Measurements from ENCODE around the gene OR52K2.
"Not testable (repeated sequence)": the region's sequence is repeated elsewhere in the genome, so short reads cannot be mapped to it uniquely, and the experiment has no call there.

The OR52K2 gene

GRCh38 chr11:4448995-4449394 is at the start of gene OR52K2:
OR52K2 (plus strand) TSS chr11:4449295; CDS start chr11:4449340, 45 bp downstream.
- DNase-seq, result no peak
- no peak within 1 kb of the TSS for H3K27ac Mint-ChIP-seq
- peaks cover 3% of the 10 kb centered on the region for H3K4me1 Mint-ChIP-seq
- H3K9me3 Mint-ChIP-seq, result peaks cover 2% of the 10 kb centered on the region
- peaks cover 7% of the 10 kb centered on the region for H3K27me3 Mint-ChIP-seq
- peaks cover under 1% of the 10 kb centered on the region for H3K36me3 Mint-ChIP-seq
- no peak within 1 kb of the TSS for H3K4me3 Mint-ChIP-seq
- CTCF ChIA-PET, result no interaction called here

DNA sequence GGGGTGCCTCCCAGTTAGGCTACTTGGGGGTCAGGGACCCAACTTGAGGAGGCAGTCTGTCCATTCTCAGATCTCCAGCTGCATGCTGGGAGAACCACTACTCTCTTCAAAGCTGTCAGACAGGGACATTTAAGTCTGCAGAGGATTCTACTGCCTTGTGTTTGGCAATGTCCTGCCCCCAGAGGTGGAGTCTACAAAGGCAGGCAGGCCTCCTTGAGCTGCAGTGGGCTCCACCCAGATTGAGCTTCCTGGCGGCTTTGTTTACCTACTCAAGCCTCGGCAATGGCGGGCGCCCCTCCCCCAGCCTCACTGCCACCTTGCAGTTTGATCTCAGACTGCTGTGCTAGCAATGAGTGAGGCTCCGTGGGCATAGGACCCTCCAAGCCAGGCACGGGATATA is 42.9 kb upstream of the OR52K2 start:
- H3K27me3 Mint-ChIP-seq, result peaks cover 18% of the 10 kb centered on the region
- DNase-seq, H3K4me3 Mint-ChIP-seq, H3K9me3 Mint-ChIP-seq, H3K27ac Mint-ChIP-seq, H3K4me1 Mint-ChIP-seq, H3K36me3 Mint-ChIP-seq: not testable (repeated sequence)
- CTCF ChIA-PET, result interaction anchor here (1.3 kb wide), 1 partner anchor 220 kb away, joined by 4 read pairs; no protein-coding TSS in a partner anchor

- Mint-ChIP-seq H3K4me1 (no peaks in the 10 kb centered on the region), H3K4me3 (no peak overlapping the region), H3K36me3 (no peaks in the 10 kb centered on the region), H3K27ac (no peak overlapping the region), H3K9me3 (no peaks in the 10 kb centered on the region), H3K27me3 (peaks cover 7% of the 10 kb centered on the region)
- CTCF ChIA-PET, result no interaction called here
- no peak for DNase-seq
Measured at GRCh38 chr11:4416306-4416705, 32.8 kb upstream of the OR52K2 start.

- CTCF ChIA-PET, result no interaction called here
- no peaks in the 10 kb centered on the region for H3K4me1 Mint-ChIP-seq
- no peak for DNase-seq
- peaks cover 7% of the 10 kb centered on the region for H3K27me3 Mint-ChIP-seq
- H3K27ac Mint-ChIP-seq, result no peak overlapping the region
- no peak overlapping the region for H3K4me3 Mint-ChIP-seq
- no peaks in the 10 kb centered on the region for H3K36me3 Mint-ChIP-seq
- H3K9me3 Mint-ChIP-seq, result no peaks in the 10 kb centered on the region
Measured at GRCh38 chr11:4416816-4417215, 32.3 kb upstream of the OR52K2 start.

DNA sequence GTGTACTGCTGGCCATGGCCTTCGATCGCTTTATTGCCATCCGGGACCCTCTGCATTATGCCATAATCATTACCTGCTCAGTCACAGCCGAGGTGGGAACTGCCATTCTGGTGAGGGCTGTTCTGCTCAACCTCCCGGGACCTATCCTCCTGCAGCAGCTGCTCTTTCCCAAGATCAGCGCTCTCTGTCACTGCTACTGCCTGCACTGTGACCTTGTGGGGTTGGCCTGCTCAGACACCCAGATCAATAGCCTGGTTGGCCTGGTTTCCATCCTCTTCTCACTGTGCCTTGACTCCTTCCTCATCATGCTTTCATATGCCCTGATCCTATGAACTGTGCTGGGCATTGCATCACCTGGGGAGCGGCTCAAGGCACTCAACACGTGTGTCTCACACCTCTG is 30.7 kb upstream of the OR52K2 start:
- no peaks in the 10 kb centered on the region for H3K4me1 Mint-ChIP-seq
- CTCF ChIA-PET, result no interaction called here
- no peaks in the 10 kb centered on the region for H3K36me3 Mint-ChIP-seq
- H3K9me3 Mint-ChIP-seq, result no peaks in the 10 kb centered on the region
- peaks cover 7% of the 10 kb centered on the region for H3K27me3 Mint-ChIP-seq
- no peak overlapping the region for H3K27ac Mint-ChIP-seq
- no peak for DNase-seq
- no peak overlapping the region for H3K4me3 Mint-ChIP-seq

GRCh38 chr11:4430051-4430450 is 19.0 kb upstream of the OR52K2 start:
- Mint-ChIP-seq H3K4me3 (no peak overlapping the region), H3K27ac (no peak overlapping the region), H3K36me3 (no peaks in the 10 kb centered on the region), H3K27me3 (peaks cover 4% of the 10 kb centered on the region), H3K9me3 (no peaks in the 10 kb centered on the region), H3K4me1 (no peaks in the 10 kb centered on the region)
- CTCF ChIA-PET, result no interaction called here
- no peak for DNase-seq

- no peak for DNase-seq
- H3K27ac Mint-ChIP-seq, result no peak overlapping the region
- no peaks in the 10 kb centered on the region for H3K9me3 Mint-ChIP-seq
- CTCF ChIA-PET, result no interaction called here
- no peak overlapping the region for H3K4me3 Mint-ChIP-seq
- H3K36me3 Mint-ChIP-seq, result no peaks in the 10 kb centered on the region
- no peaks in the 10 kb centered on the region for H3K4me1 Mint-ChIP-seq
- H3K27me3 Mint-ChIP-seq, result peaks cover 9% of the 10 kb centered on the region
Measured at GRCh38 chr11:4433856-4434255, 15.2 kb upstream of the OR52K2 start.

DNA sequence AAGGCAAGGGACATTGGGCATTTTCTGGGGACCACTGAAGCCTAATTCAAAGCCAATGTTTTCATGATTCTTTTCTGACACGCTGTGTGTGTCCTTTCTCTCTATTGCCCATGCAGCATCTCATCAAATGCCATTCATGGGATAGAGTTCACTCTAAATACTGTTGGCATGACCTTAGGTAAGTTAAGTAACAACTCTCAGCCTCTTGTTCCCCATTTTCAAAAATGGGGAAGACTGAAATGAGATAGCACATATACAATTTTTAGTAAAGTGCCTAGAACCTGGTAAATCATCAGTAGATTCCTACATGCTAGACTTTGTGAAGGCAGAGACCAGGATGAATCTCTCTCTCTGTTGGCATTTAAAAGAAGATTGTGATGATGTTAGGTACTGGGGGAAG is 12.7 kb upstream of the OR52K2 start:
- H3K9me3 Mint-ChIP-seq, result no peaks in the 10 kb centered on the region
- no peaks in the 10 kb centered on the region for H3K4me1 Mint-ChIP-seq

DNA sequence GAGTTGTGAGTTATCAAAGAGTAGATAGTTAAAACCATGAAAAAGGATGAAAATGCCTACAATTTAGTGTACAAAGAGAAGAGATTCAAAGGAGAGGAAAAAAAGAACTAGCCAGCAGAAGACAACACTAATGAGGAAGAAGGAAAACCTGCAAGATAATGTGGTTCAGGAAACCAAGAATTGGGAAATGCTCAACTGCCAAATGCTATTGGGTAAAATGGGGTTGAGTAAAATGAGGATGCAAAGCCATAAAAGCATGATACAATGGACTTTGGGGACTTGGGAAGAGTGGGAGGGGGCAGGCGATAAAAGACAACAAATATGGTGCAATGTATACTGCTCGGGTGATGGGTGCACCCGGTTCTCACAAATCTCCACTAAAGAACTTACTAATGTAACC is 7.6 kb upstream of the OR52K2 start:
- CTCF ChIA-PET, result no interaction called here
- H3K27me3 Mint-ChIP-seq, result no peaks in the 10 kb centered on the region
- H3K9me3 Mint-ChIP-seq, result no peaks in the 10 kb centered on the region
- no peak overlapping the region for H3K27ac Mint-ChIP-seq
- no peaks in the 10 kb centered on the region for H3K4me1 Mint-ChIP-seq
- H3K36me3 Mint-ChIP-seq, result no peaks in the 10 kb centered on the region
- no peak for DNase-seq
- H3K4me3 Mint-ChIP-seq, result no peak overlapping the region

More for the DNA sequence above, 12.7 kb upstream of the OR52K2 start:
- DNase-seq, result no peak
- CTCF ChIA-PET, result no interaction called here
- H3K27ac Mint-ChIP-seq, result no peak overlapping the region
- H3K4me3 Mint-ChIP-seq, result no peak overlapping the region
- no peaks in the 10 kb centered on the region for H3K36me3 Mint-ChIP-seq
- peaks cover 9% of the 10 kb centered on the region for H3K27me3 Mint-ChIP-seq

DNA sequence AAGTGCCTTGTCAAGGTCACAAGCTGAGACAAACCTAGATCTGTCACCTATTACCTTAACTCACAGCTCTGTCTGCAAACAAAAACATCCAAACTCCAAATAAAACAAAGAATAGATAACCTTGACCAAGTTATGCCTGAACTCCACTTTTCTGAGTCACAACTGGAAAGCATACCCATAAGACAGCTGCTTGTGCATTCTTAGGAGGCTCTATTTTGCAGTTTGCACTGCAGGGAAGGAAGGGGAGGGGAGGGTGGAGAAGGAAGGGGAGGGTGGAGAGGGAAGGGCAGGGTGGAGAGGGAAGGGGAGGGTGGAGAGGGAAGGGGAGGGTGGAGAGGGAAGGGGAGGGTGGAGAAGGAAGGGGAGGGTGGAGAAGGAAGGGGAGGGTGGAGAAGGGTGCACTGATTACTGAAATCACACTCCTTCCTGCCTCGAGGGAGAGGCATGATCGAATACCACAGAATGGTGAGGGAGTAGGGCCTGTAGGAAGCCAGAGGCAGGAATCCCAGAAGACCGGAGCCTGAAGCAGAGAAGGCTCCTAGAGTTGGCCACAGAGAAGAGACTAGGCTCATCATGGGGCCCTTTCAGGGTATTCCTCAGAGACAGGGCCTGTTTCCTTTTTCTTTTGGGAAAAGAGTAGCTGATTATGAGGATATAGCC is 5.7 kb upstream of the OR52K2 start:
- no peak for DNase-seq
- Mint-ChIP-seq H3K36me3 (no peaks in the 10 kb centered on the region), H3K4me1 (no peaks in the 10 kb centered on the region), H3K27ac (no peak overlapping the region), H3K9me3 (no peaks in the 10 kb centered on the region), H3K27me3 (no peaks in the 10 kb centered on the region), H3K4me3 (no peak overlapping the region)
- CTCF ChIA-PET, result no interaction called here

DNA sequence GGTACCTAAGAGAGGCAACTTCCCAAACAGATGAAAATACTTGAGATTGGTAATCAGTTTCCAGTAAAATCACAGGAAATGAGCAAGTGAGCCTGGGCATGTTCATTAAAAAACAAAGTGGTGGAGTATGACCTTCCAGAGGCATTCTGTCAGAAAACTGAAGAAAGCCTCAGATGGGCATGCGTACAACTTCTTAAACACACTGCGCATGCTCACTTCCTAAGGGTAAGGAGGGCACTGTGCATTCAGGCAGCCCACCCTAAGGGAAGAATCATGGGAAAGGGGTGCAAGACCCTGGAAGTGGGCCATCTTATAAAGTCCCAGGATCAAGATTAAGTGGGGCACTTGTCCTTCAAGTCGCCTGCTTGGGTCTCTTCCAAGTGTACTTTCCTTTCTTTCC is 4.0 kb downstream of the OR52K2 start:
- peaks cover 11% of the 10 kb centered on the region for H3K9me3 Mint-ChIP-seq
- H3K27me3 Mint-ChIP-seq, result peaks cover 7% of the 10 kb centered on the region
- peaks cover 16% of the 10 kb centered on the region for H3K4me1 Mint-ChIP-seq
- peaks cover 5% of the 10 kb centered on the region for H3K36me3 Mint-ChIP-seq
- DNase-seq, result no peak
- no peak overlapping the region for H3K27ac Mint-ChIP-seq
- H3K4me3 Mint-ChIP-seq, result no peak overlapping the region
- CTCF ChIA-PET, result interaction anchor here (0.6 to 0.7 kb wide), 2 partner anchors 19 to 268 kb away, joined by 3 to 4 read pairs; no protein-coding TSS in a partner anchor

DNA sequence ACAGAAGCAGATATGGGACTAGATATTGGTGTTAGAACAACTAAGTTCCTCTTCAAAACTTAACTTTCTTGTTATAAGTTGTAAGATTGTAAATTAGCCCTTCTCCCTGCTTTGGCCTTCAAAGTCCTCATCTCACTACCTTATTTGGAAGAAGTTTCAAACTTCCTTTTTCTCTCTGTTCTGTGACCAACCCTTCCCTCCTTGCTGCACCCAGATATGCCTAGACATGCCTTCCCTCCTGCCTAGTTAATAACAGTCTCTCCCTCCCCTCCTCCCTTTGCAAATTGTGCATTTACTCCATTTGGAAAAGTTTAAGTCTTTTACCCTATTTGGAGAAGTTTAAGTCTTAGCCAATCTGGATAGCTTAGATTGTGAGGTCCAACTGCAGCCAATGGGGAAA is 4.9 kb downstream of the OR52K2 start:
- Mint-ChIP-seq H3K27ac (no peak overlapping the region), H3K27me3 (peaks cover 7% of the 10 kb centered on the region), H3K4me3 (no peak overlapping the region), H3K36me3 (peaks cover 5% of the 10 kb centered on the region), H3K4me1 (peaks cover 18% of the 10 kb centered on the region), H3K9me3 (peaks cover 11% of the 10 kb centered on the region)
- no peak for DNase-seq
- CTCF ChIA-PET, result interaction anchor here (0.7 kb wide), 1 partner anchor 269 kb away, joined by 3 read pairs; no protein-coding TSS in a partner anchor

DNA sequence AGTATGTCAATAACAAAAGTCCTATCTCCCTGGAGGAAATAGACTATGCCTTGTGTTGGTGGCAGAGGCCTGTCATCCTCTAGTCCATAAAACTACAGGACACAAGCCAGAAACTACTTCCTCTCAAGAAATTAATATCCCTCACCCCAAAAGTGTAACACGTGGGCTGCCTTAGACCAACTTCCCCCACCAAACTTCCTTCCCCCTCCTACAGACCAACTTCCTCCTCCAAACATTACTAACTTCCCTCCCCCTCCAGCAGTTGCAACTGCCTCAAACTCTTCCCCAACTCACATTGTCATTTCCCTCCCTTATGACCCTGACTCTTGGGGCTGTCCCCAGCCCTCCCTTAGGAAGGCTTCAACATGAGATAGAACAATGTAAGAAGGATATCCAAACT is 6.3 kb downstream of the OR52K2 start:
- CTCF ChIA-PET, result no interaction called here
- Mint-ChIP-seq H3K27ac (no peak overlapping the region), H3K36me3 (peaks cover 5% of the 10 kb centered on the region), H3K9me3 (peaks cover 11% of the 10 kb centered on the region), H3K27me3 (peaks cover 7% of the 10 kb centered on the region), H3K4me3 (no peak overlapping the region), H3K4me1 (peaks cover 28% of the 10 kb centered on the region)
- no peak for DNase-seq

DNA sequence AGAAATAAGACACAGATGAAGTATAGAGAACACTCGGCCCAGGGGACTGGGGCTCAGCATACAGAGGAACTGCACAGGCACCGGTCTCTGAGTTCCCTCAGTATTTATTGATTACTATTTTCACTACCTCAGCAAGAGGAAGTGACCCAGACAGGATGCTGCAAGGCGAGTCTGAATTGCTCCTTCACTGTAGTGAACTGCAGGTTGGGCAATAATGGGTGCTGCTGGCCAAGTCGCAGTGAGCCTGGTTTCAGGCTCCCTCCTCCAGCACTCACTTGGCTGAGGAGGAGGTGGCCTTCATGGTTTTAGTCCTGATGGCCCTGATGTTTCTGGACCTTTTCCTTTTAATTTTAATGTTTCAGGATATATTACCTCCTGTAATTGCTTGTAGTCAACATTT is 10.4 kb downstream of the OR52K2 start:
- no peak overlapping the region for H3K27ac Mint-ChIP-seq
- DNase-seq, result no peak
- H3K4me3 Mint-ChIP-seq, result no peak overlapping the region
- H3K36me3 Mint-ChIP-seq, result peaks cover 6% of the 10 kb centered on the region
- peaks cover 27% of the 10 kb centered on the region for H3K4me1 Mint-ChIP-seq
- H3K27me3 Mint-ChIP-seq, result no peaks in the 10 kb centered on the region
- peaks cover 13% of the 10 kb centered on the region for H3K9me3 Mint-ChIP-seq
- CTCF ChIA-PET, result no interaction called here

DNA sequence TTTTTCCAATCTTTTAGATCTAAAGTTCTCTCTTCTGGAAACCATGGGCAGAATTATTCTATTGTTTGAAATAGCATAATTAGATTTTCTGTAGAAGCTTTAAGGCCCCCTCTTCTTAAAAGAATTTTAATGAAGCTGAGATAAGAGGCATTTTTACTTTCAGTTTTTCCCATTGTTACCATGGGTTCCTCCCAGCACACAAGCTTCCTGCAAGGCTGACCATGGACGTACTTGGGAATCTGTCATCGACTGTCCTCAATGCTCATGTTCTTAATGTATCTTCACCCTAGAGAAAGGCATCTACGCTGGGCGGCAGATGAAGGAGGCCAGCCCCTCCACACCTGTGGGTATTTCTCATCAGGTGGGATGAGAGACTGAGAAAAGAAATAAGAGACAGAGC is 11.1 kb downstream of the OR52K2 start:
- peaks cover 11% of the 10 kb centered on the region for H3K36me3 Mint-ChIP-seq
- DNase-seq, result no peak
- no peak overlapping the region for H3K27ac Mint-ChIP-seq
- CTCF ChIA-PET, result no interaction called here
- H3K9me3 Mint-ChIP-seq, result peaks cover 11% of the 10 kb centered on the region
- no peak overlapping the region for H3K4me3 Mint-ChIP-seq
- H3K4me1 Mint-ChIP-seq, result peaks cover 28% of the 10 kb centered on the region
- H3K27me3 Mint-ChIP-seq, result no peaks in the 10 kb centered on the region
